Endodermal cell (in vitro differentiated cells): ENCODE data around the gene XRCC6. TPM values are rescaled to one million over a fixed set of nuclear protein-coding genes. Genes with fewer than 3 reads are reported as not detected.
"Not testable (repeated sequence)": the region's sequence is repeated elsewhere in the genome, so short reads cannot be mapped to it uniquely, and the experiment has no call there.

ENCODE experiments used
- DNase-seq: peaks from one replicate; pipeline ENCODE4 v3.0.0-alpha.2; 2017
- H3K27ac ChIP-seq: 2 replicates; pipeline ENCODE4 v1.5.1; 2013; ENCODE audit warnings: mild to moderate bottlenecking, low read depth, low read length, moderate library complexity
- H3K27me3 ChIP-seq: 2 replicates; pipeline ENCODE4 v1.6.1; 2013; ENCODE audit warnings: mild to moderate bottlenecking, low read length, moderate library complexity; ENCODE audit not compliant: insufficient read depth, control insufficient read depth, poor library complexity, severe bottlenecking
- H3K36me3 ChIP-seq: 2 replicates; pipeline ENCODE4 v1.7.0; 2013; ENCODE audit warnings: mild to moderate bottlenecking, low read length, moderate library complexity; ENCODE audit not compliant: control insufficient read depth, insufficient read depth
- H3K4me1 ChIP-seq: one replicate; pipeline ENCODE4 v1.7.0; 2013; ENCODE audit warnings: low read length; ENCODE audit not compliant: control insufficient read depth, insufficient read depth
- H3K4me3 ChIP-seq: 2 replicates; pipeline ENCODE4 v1.5.1; 2013; ENCODE audit warnings: mild to moderate bottlenecking, low read length, moderate library complexity
- H3K9ac ChIP-seq: 2 replicates; pipeline ENCODE4 v1.6.1; 2013; ENCODE audit warnings: mild to moderate bottlenecking, low read length, moderate library complexity; ENCODE audit not compliant: poor library complexity, severe bottlenecking; ENCODE audit errors: extremely low read depth
- H3K9me3 ChIP-seq: 2 replicates; pipeline ENCODE4 v1.6.1; 2013; ENCODE audit warnings: mild to moderate bottlenecking, low read length, moderate library complexity; ENCODE audit not compliant: control insufficient read depth
- H3K27ac Mint-ChIP-seq: 2 replicates; pipeline ENCODE4 v1.8.0; 2020; ENCODE audit warnings: mixed read lengths
- H3K27me3 Mint-ChIP-seq: 2 replicates; pipeline ENCODE4 v1.8.0; 2021; ENCODE audit warnings: mild to moderate bottlenecking, mixed read lengths; ENCODE audit not compliant: insufficient read depth
- H3K36me3 Mint-ChIP-seq: 2 replicates; pipeline ENCODE4 v1.8.0; 2020; ENCODE audit warnings: low read depth, mixed read lengths
- H3K4me1 Mint-ChIP-seq: 2 replicates; pipeline ENCODE4 v1.8.0; 2020; ENCODE audit warnings: mixed read lengths
- H3K4me3 Mint-ChIP-seq: 2 replicates; pipeline ENCODE4 v1.8.0; 2020; ENCODE audit warnings: mild to moderate bottlenecking, moderate library complexity, mixed read lengths
- H3K9me3 Mint-ChIP-seq: 2 replicates; pipeline ENCODE4 v1.8.0; 2020; ENCODE audit warnings: mild to moderate bottlenecking, mixed read lengths
- CTCF ChIP-seq: fragments of 200-600 bp; sonication (generic); conservative IDR thresholded peaks from 2 replicates; pipeline ENCODE4 v1.5.0; 2021; ENCODE audit warnings: antibody characterized with exemption, mild to moderate bottlenecking
- WGBS, 2 experiments: methylation state at CpG; one replicate each; pipeline versions ENCODE4 v1.1.5 to v1.1.7; 2013; ENCODE audit warnings: missing lambda C conversion rate in 2 of 2, mixed read lengths in 1 of 2; ENCODE audit not compliant: insufficient coverage in 1 of 2, insufficient read length in 1 of 2; 5-methylcytosine and 5-hydroxymethylcytosine counted together
- long read RNA-seq, 4 experiments: library from polyadenylated mRNA in 2 of 4; library from RNA in 1 of 4; library from capped mRNA in 1 of 4; stranded (forward) in 3 of 4; unstranded in 1 of 4; transcript quantifications; one replicate each; pipeline ENCODE4 v2.0.0, GENCODE V29; 2020 to 2021; ENCODE audit warnings: inconsistent platforms in 1 of 4
- polyA plus RNA-seq, 2 experiments: library from polyadenylated mRNA; stranded (reverse); fragments of 50-300 nt; gene quantifications; one replicate each; pipeline ENCODE4 v1.2.3, GENCODE V29; 2013
- total RNA-seq, 2 donors: library from RNA; stranded (reverse); fragmentation: NEBNext Ultra II Directional in 1 of 2; extraction: Animal tissue kit (Norgen Biotek cat#: 25700) in 1 of 2; gene quantifications; 2 replicates in 1 of 2; 3 replicates in 1 of 2; pipeline ENCODE4 v1.2.1, GENCODE V29; 2021

XRCC6 gene
- total RNA-seq: 100 to 1,000 TPM; 345 to 387 TPM
- 403 TPM for polyA plus RNA-seq (2013, experiment 1 of 2)
- 394 TPM for polyA plus RNA-seq (2013, experiment 2 of 2)
- long read RNA-seq, experiment 1, transcript XRCC6-202 (13 exons, 2,296 nt): major isoform, 61 of 229 reads
- long read RNA-seq, experiment 1, transcript XRCC6-201 (12 exons, 2,709 nt): minor isoform, 47 of 229 reads
- long read RNA-seq, experiment 1, partial matches to known transcripts: 92 of 229 reads
- long read RNA-seq, experiment 1, other reads (novel, unspliced or antisense): 28 of 229 reads
- long read RNA-seq, experiment 2, transcript XRCC6-206 (12 exons, 2,148 nt): minor isoform, 5 of 1,037 reads
- long read RNA-seq, experiment 2, transcript XRCC6-202 (13 exons, 2,296 nt): major isoform, 911 of 1,037 reads
- long read RNA-seq, experiment 2, transcript XRCC6-201 (12 exons, 2,709 nt): minor isoform, 48 of 1,037 reads
- long read RNA-seq, experiment 2, partial matches to known transcripts: 33 of 1,037 reads
- long read RNA-seq, experiment 2, other reads (novel, unspliced or antisense): 38 of 1,037 reads
- long read RNA-seq, experiment 3, transcript XRCC6-202 (13 exons, 2,296 nt): major isoform, 3,974 of 4,510 reads
- long read RNA-seq, experiment 3, transcript XRCC6-201 (12 exons, 2,709 nt): minor isoform, 219 of 4,510 reads
- long read RNA-seq, experiment 3, transcript XRCC6-205 (13 exons, 2,200 nt): minor isoform, 7 of 4,510 reads
- long read RNA-seq, experiment 3, transcript XRCC6-206 (12 exons, 2,148 nt): minor isoform, 20 of 4,510 reads
- long read RNA-seq, experiment 3, partial matches to known transcripts: 71 of 4,510 reads
- long read RNA-seq, experiment 3, other reads (novel, unspliced or antisense): 217 of 4,510 reads
- long read RNA-seq, experiment 4, transcript XRCC6-206 (12 exons, 2,148 nt): minor isoform, 9 of 1,034 reads
- long read RNA-seq, experiment 4, transcript XRCC6-201 (12 exons, 2,709 nt): minor isoform, 53 of 1,034 reads
- long read RNA-seq, experiment 4, transcript XRCC6-202 (13 exons, 2,296 nt): major isoform, 885 of 1,034 reads
- long read RNA-seq, experiment 4, partial matches to known transcripts: 52 of 1,034 reads
- long read RNA-seq, experiment 4, other reads (novel, unspliced or antisense): 33 of 1,034 reads

GRCh38 chr22:41621099-41621910 is at the start of gene XRCC6:
Gene XRCC6, plus strand, starts transcription at chr22:41621295. Its CDS starts 710 bp downstream, at chr22:41622005.
- Mint-ChIP-seq H3K4me1 (peaks cover 22% of the 10 kb centered on the region), H3K27me3 (no peaks in the 10 kb centered on the region), H3K27ac (peak within 1 kb of the TSS; percentile 99), H3K9me3 (no peaks in the 10 kb centered on the region), H3K36me3 (peaks cover 31% of the 10 kb centered on the region), H3K4me3 (peak within 1 kb of the TSS; percentile 95)
- WGBS, 2 experiments: 0 to 1% methylated on average over 26 to 70 of the region's 70 CpGs
- no peaks in the 10 kb centered on the region for H3K9me3 ChIP-seq
- peak within 1 kb of the TSS; percentile 93 for H3K4me3 ChIP-seq
- H3K27me3 ChIP-seq: no peaks in the 10 kb centered on the region
- DNase-seq: peak; percentile 100
- no peaks in the 10 kb centered on the region for H3K4me1 ChIP-seq
- H3K9ac ChIP-seq: peak within 1 kb of the TSS; percentile 98
- no peak for TF ChIP-seq CTCF
- peak within 1 kb of the TSS; percentile 94 for H3K27ac ChIP-seq
- peaks cover 27% of the 10 kb centered on the region for H3K36me3 ChIP-seq

GRCh38 chr22:41571786-41572185 is 49.3 kb upstream of the XRCC6 start:
- no peaks in the 10 kb centered on the region for H3K27me3 ChIP-seq
- no peak overlapping the region for H3K27ac Mint-ChIP-seq
- no peaks in the 10 kb centered on the region for H3K9me3 Mint-ChIP-seq
- H3K27me3 Mint-ChIP-seq: no peaks in the 10 kb centered on the region
- no peak for DNase-seq
- WGBS, 2 experiments: 94 to 96% methylated on average over 7 to 14 of the region's 14 CpGs
- no peak overlapping the region for H3K27ac ChIP-seq
- no peaks in the 10 kb centered on the region for H3K9me3 ChIP-seq
- no peaks in the 10 kb centered on the region for H3K4me1 ChIP-seq
- H3K36me3 ChIP-seq: peaks cover 4% of the 10 kb centered on the region
- no peak for TF ChIP-seq CTCF
- H3K36me3 Mint-ChIP-seq: peaks cover 2% of the 10 kb centered on the region
- no peak overlapping the region for H3K4me3 ChIP-seq
- H3K4me1 Mint-ChIP-seq: no peaks in the 10 kb centered on the region
- H3K9ac ChIP-seq: no peak overlapping the region
- no peak overlapping the region for H3K4me3 Mint-ChIP-seq

- H3K4me3 Mint-ChIP-seq, H3K36me3 Mint-ChIP-seq, H3K27me3 ChIP-seq, H3K9ac ChIP-seq, H3K27ac Mint-ChIP-seq, H3K27ac ChIP-seq, DNase-seq, H3K9me3 Mint-ChIP-seq, H3K4me1 ChIP-seq, H3K9me3 ChIP-seq, H3K4me3 ChIP-seq, H3K36me3 ChIP-seq, H3K27me3 Mint-ChIP-seq, H3K4me1 Mint-ChIP-seq: not testable (repeated sequence)
- WGBS, 2 experiments: 92 to 100% methylated on average over 2 to 3 of the region's 3 CpGs
These were observed 48.8 kb upstream of the XRCC6 start for GRCh38 chr22:41572305-41572704.
